ENCODE results near the gene HCN2. TPM values are rescaled to one million over a fixed set of nuclear protein-coding genes. Genes with fewer than 3 reads are reported as not detected.

Gene HCN2
- total and polyA plus RNA-seq, 9 of the 15 experiments (the other 6 are each of a cell fraction or from before 2014, with no cell fraction given), result 0.29 to 4.2 (median 0.82) TPM; not detected in 2

DNA sequence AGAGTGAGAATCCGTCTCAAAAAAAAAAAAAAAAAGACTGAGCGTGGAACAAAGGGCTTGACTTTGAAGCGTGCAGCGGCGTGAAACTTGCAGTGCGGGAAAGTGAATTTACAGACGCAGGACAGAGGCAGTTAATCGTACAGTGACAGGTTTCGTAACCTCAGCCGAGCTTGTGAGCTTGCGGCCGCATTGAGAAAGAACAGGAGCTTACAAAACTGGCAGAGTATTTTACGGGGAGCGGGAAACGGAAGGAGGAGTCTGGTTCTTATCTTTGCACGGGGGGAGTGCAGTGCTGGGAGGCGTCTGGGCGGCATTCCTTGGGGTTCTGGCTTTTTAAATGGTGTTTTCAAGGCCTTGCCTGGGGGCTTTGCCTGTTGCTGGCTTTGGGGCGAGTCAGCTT lies 23.3 kb upstream of the HCN2 start:
- peak overlapping the region; percentile 71 for H3K27ac ChIP-seq (ENCODE audit: extremely low read depth, low read depth, low read length)
- H3K9ac ChIP-seq (ENCODE audit: insufficient read depth in 1 of 2, low read depth in 2 of 2, low read length in 2 of 2), result peak overlapping the region; percentile 46 to 71; a peak in 3 of 4 replicates
- peaks cover 3% of the 10 kb centered on the region; the same call in 1 of the 3 replicates for H3K36me3 ChIP-seq (ENCODE audit: control insufficient read depth, insufficient read depth, low read length)
- ATAC-seq (peak; percentile 91), DNase-seq (ENCODE audit: extremely low read depth in 1 of 4, low spot score in 3 of 4) (peak; percentile 50 to 92 (median 70)), FAIRE-seq (peak; percentile 94)
- no peaks in the 10 kb centered on the region for H3K9me1 ChIP-seq (ENCODE audit: control insufficient read depth, insufficient read depth, low read length)
- no peaks in the 10 kb centered on the region for H3K27me3 ChIP-seq (ENCODE audit: control insufficient read depth in 2 of 2, insufficient read depth in 2 of 2, low read length in 2 of 2)
- BruUV-seq (replicated peaks), result no TSS peak
- intact Hi-C loops (cut with micrococcal nuclease) (no loop called here), in situ Hi-C loops (cut with MboI) (no loop called here)
- ChIA-PET POLR2A (interaction anchor here (0.6 to 1.9 kb wide), 7 partner anchors 8 to 476 kb away, joined by 3 to 11 read pairs (median 3); no protein-coding TSS in a partner anchor), CTCF (ENCODE audit: low intra/inter-chr PET ratio) (no interaction called here)
- H4K20me1 ChIP-seq (replicated peaks; ENCODE audit: control insufficient read depth, insufficient read depth, low read length), result no peaks in the 10 kb centered on the region
- peak overlapping the region; percentile 21 for H3K4me3 ChIP-seq
- peak overlapping the region; percentile 78 for H3K4me2 ChIP-seq (ENCODE audit: insufficient read depth, low read length)
- WGBS (ENCODE audit: insufficient coverage, low coverage, missing lambda C conversion rate), result under 1% methylated on average over 17 of the region's 19 CpGs
- peaks cover 4% of the 10 kb centered on the region; the same call in 1 of the 3 replicates for H3K79me2 ChIP-seq (ENCODE audit: control insufficient read depth, insufficient read depth, low read length)
- H3K9me3 ChIP-seq (replicated peaks; ENCODE audit: control insufficient read depth, insufficient read depth, low read depth, low read length), result peaks cover 10% of the 10 kb centered on the region
- H2AFZ ChIP-seq (ENCODE audit: low read depth, low read length), result peak overlapping the region; percentile 70
- peaks cover 0 to 29% of the 10 kb centered on the region in 2 experiments; a peak in 4 of 5 replicates for H3K4me1 ChIP-seq (replicated peaks in 1 of 2; ENCODE audit: control insufficient read depth in 2 of 2, insufficient read depth in 2 of 2, low read length in 2 of 2)
- no peak for TF ChIP-seq REST (IDR thresholded peaks at IDR 0.05; ENCODE audit: borderline replicate concordance)
- no peak for TF ChIP-seq REST (CRISPR knock-in tag; IDR thresholded peaks at IDR 0.05; ENCODE audit: low read depth)
- no peak for TF ChIP-seq KLF16 (IDR thresholded peaks at IDR 0.05)
- TF ChIP-seq YBX1 (IDR thresholded peaks at IDR 0.05), result no peak
- TF ChIP-seq, protein P1, sequence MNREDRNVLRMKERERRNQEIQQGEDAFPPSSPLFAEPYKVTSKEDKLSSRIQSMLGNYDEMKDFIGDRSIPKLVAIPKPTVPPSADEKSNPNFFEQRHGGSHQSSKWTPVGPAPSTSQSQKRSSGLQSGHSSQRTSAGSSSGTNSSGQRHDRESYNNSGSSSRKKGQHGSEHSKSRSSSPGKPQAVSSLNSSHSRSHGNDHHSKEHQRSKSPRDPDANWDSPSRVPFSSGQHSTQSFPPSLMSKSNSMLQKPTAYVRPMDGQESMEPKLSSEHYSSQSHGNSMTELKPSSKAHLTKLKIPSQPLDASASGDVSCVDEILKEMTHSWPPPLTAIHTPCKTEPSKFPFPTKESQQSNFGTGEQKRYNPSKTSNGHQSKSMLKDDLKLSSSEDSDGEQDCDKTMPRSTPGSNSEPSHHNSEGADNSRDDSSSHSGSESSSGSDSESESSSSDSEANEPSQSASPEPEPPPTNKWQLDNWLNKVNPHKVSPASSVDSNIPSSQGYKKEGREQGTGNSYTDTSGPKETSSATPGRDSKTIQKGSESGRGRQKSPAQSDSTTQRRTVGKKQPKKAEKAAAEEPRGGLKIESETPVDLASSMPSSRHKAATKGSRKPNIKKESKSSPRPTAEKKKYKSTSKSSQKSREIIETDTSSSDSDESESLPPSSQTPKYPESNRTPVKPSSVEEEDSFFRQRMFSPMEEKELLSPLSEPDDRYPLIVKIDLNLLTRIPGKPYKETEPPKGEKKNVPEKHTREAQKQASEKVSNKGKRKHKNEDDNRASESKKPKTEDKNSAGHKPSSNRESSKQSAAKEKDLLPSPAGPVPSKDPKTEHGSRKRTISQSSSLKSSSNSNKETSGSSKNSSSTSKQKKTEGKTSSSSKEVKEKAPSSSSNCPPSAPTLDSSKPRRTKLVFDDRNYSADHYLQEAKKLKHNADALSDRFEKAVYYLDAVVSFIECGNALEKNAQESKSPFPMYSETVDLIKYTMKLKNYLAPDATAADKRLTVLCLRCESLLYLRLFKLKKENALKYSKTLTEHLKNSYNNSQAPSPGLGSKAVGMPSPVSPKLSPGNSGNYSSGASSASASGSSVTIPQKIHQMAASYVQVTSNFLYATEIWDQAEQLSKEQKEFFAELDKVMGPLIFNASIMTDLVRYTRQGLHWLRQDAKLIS (CRISPR knock-in tag; IDR thresholded peaks at IDR 0.05), result no peak
- TF ChIP-seq ZFPM2 (CRISPR knock-in tag; IDR thresholded peaks at IDR 0.05), result no peak
- TF ChIP-seq TBP (optimal IDR thresholded peaks at IDR 0.05; ENCODE audit: low read depth, low read length), result no peak
- TF ChIP-seq, protein P2, sequence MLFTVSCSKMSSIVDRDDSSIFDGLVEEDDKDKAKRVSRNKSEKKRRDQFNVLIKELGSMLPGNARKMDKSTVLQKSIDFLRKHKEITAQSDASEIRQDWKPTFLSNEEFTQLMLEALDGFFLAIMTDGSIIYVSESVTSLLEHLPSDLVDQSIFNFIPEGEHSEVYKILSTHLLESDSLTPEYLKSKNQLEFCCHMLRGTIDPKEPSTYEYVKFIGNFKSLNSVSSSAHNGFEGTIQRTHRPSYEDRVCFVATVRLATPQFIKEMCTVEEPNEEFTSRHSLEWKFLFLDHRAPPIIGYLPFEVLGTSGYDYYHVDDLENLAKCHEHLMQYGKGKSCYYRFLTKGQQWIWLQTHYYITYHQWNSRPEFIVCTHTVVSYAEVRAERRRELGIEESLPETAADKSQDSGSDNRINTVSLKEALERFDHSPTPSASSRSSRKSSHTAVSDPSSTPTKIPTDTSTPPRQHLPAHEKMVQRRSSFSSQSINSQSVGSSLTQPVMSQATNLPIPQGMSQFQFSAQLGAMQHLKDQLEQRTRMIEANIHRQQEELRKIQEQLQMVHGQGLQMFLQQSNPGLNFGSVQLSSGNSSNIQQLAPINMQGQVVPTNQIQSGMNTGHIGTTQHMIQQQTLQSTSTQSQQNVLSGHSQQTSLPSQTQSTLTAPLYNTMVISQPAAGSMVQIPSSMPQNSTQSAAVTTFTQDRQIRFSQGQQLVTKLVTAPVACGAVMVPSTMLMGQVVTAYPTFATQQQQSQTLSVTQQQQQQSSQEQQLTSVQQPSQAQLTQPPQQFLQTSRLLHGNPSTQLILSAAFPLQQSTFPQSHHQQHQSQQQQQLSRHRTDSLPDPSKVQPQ (CRISPR knock-in tag; IDR thresholded peaks at IDR 0.05; ENCODE audit: borderline replicate concordance), result no peak
